HT-29 (cell line): ENCODE measurements around the gene FARSA. TPM values are rescaled to one million over a fixed set of nuclear protein-coding genes. Genes with fewer than 3 reads are reported as not detected.

ENCODE experiments used
- small RNA-seq: library from RNA; depleted of rRNA; stranded (forward); fragments of <200 nt; gene quantifications from one replicate; pipeline ENCODE3, GENCODE V24; 2014
- total RNA-seq: library from RNA; depleted of rRNA; stranded (reverse); fragments of >200 nt; shearing (Covaris generic); gene quantifications from 2 replicates; pipeline ENCODE4 v1.2.3, GENCODE V29; 2014; rRNA removed

The FARSA gene
- total RNA-seq, 1 experiment from 2014 or later, result 96.2 TPM

Small RNAs within 50 kb of the gene (small RNA-seq; reads per million reads assigned to genes)
- gene MIR5695, result not detected
- gene MIR6515, result not detected

Other genes with a start within 250 kb of the FARSA start
- not detected in 2 replicates for gene GNG14, start 245.7 kb downstream of the FARSA start, total RNA-seq
- 32.9 and 38.0 TPM in 2 replicates for gene FBXW9, start 237.1 kb downstream of the FARSA start, total RNA-seq
- gene TNPO2, start 209.8 kb downstream of the FARSA start, total RNA-seq, result 24.5 TPM in 2 replicates
- 258 and 260 TPM in 2 replicates for gene TRIR, start 199.0 kb downstream of the FARSA start, total RNA-seq
- 90.4 and 105 TPM in 2 replicates for gene GET3, start 196.2 kb downstream of the FARSA start, total RNA-seq
- gene BEST2, start 181.9 kb downstream of the FARSA start, total RNA-seq, result 0.37 and 0.48 TPM in 2 replicates
- gene HOOK2, start 158.2 kb downstream of the FARSA start, total RNA-seq, result 64.1 and 72.2 TPM in 2 replicates
- gene JUNB, start 142.2 kb downstream of the FARSA start, total RNA-seq, result 568 and 620 TPM in 2 replicates
- gene PRDX2, start 131.9 kb downstream of the FARSA start, total RNA-seq, result 378 and 396 TPM in 2 replicates
- 0.10 TPM in 1 of 2 replicates, not detected in the other for gene THSD8, start 131.6 kb downstream of the FARSA start, total RNA-seq
- 48.2 and 55.4 TPM in 2 replicates for gene RNASEH2A, start 127.1 kb downstream of the FARSA start, total RNA-seq
- gene RTBDN, start 99.1 kb downstream of the FARSA start, total RNA-seq, result 0.13 and 0.16 TPM in 2 replicates
- gene MAST1, start 95.2 kb downstream of the FARSA start, total RNA-seq, result 0.58 and 1.7 TPM in 2 replicates
- 20.9 and 27.6 TPM in 2 replicates for gene DNASE2, start 52.3 kb downstream of the FARSA start, total RNA-seq
- not detected in 2 replicates for gene KLF1, start 46.5 kb downstream of the FARSA start, total RNA-seq
- gene GCDH, start 42.6 kb downstream of the FARSA start, total RNA-seq, result 24.6 and 27.2 TPM in 2 replicates
- gene SYCE2, start 14.4 kb downstream of the FARSA start, total RNA-seq, result not detected in 2 replicates
- 803 and 831 TPM in 2 replicates for gene CALR, start 4.9 kb upstream of the FARSA start, total RNA-seq
- 217 TPM in 2 replicates for gene RAD23A, start 12.2 kb upstream of the FARSA start, total RNA-seq
- 75.2 and 80.9 TPM in 2 replicates for gene GADD45GIP1, start 23.5 kb upstream of the FARSA start, total RNA-seq
- gene DAND5, start 35.9 kb upstream of the FARSA start, total RNA-seq, result 0.31 TPM in 1 of 2 replicates, not detected in the other
- gene NFIX, start 61.8 kb upstream of the FARSA start, total RNA-seq, result 22.4 and 32.3 TPM in 2 replicates
- 1.8 and 2.5 TPM in 2 replicates for gene LYL1, start 169.1 kb upstream of the FARSA start, total RNA-seq
- 52.8 and 59.8 TPM in 2 replicates for gene TRMT1, start 183.0 kb upstream of the FARSA start, total RNA-seq
- 130 and 133 TPM in 2 replicates for gene NACC1, start 184.6 kb upstream of the FARSA start, total RNA-seq
- 86.0 and 102 TPM in 2 replicates for gene STX10, start 216.7 kb upstream of the FARSA start, total RNA-seq
- gene IER2, start 216.7 kb upstream of the FARSA start, total RNA-seq, result 144 and 159 TPM in 2 replicates